ENCODE measurements around the gene RAD51B.

RAD51B gene

DNA sequence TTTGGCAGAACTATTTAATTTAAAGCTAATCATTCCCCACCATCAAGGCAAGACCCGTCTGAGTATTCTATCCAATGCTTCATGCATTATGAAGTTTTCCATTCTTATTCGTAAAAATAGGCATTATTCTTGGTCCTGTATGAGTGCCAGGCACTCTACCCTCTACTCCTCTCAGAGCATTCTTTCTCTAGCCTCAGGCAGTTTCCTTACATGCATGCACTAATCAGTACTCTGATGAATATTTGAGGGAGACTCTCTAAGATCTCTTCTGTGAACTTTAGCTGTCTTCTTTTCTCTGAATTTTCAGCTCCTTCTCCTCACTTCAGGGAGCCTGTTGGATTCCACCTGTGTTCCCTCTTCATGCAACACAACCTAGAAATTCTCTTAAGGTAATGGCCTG lies 334.7 kb downstream of the RAD51B start:
- no peak for DNase-seq

DNA sequence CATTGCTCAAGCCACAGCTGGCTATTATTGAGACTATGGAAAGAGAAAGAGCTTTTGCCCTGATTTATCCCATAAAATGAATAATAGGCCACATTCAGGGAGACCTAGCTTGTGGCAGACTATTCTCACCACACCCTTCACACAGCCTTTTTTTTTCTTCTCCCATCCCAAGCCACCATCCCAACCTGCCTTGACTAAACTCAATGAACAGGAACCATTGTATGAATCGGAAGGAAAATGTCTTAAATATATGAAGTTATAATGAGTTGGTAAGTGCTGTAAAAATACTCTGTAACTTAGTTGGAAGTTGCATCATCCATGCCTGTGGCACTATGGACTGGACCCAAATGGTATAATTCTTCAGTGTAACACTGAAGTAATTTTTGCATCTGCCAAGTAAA lies 338.4 kb downstream of the RAD51B start:
- no peak for DNase-seq

DNA sequence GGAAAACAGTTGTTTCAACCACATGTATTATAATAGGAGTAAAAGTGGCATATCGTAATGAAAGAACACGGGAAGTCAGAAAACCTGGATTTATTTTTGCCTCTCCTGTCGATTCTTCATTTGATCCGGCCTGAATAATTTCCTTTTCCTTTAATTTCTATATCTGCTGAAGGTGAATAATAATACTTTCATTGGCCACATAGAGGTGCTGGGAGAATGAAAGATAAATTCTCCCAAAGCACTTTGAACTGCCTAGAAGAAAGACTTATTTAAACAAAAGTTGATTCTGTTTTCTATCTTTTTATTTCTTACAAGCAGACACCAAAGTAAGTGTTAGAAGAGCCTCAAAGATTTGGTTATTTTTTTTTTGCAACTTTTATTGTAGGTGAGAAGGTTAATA lies 339.1 kb downstream of the RAD51B start:
- DNase-seq, result no peak

DNA sequence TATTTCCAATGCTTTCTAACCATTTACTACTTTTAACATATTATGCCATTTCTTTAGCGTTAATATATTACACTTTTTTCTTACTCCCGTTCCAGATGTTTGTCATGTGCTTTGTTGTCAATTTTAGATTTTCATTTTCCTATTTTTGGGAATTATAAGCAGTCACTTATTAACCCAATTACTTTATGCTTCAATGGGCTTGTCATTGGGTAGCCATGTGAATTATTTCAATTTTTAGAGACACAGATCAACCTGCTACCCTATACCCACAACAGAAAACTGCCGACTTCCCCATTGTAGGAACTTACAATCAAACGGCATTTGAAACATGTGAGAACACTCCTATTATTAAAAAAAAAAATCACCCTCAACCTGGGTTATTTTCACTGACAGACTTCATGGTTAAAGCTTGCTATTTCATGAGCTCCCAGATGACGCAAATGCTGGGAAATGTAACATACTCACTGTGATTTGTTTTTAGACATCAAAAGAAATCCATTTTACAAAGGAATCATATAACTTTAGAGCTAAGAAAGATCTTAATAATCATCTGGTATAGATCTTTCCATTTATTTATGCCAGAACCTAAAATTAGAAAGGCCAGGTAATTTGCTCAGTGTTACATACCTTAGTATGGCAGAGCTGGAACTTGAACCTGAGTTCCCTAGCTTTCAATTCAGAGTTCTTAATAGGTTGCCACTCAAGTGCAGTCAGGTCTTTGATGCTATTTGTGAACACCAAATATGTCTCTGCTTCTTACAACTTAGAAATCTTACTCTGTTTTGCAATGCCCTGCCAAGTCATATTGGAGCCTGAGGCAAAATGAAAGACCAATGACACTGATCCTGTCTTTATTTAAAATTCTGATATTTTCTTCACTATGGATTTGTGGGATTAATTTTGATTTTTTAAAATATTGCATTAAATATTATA lies 340.4 kb downstream of the RAD51B start:
- DNase-seq, result no peak

DNA sequence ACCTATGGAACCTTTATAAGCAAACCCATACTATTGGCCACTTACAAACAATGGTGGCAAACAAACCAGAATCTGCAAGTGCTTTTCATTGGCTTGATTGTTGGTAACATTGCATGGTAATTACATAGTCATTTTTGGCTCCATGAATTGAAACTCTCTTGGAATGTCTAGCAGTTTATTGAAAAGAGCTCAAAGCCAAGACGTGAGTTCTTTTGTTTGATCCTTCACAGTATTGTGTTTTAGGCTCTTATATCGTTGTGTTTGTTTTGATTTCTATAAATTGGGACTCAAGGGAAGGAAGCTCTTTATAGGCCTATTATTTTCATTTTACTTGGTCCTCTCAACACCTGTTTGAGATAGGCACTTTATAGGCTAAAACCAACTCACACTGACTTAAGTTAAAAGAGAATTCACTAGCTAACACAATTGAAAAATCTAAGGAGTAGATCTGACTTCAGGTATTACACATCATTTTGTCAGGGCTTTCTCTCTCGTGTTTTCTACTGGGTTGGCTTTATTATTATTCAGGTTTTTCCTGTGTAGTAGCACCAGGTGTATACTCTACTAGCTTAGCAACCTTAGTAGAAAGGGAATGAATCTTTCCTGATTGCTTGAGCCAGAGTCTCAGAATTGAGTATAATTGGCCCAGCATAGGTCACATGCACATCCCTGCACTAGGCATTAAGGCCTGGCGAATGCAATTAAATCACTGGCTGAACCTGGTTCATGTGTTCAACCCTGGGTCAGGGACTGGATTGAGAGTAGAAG lies 341.4 kb downstream of the RAD51B start:
- no peak for DNase-seq

DNA sequence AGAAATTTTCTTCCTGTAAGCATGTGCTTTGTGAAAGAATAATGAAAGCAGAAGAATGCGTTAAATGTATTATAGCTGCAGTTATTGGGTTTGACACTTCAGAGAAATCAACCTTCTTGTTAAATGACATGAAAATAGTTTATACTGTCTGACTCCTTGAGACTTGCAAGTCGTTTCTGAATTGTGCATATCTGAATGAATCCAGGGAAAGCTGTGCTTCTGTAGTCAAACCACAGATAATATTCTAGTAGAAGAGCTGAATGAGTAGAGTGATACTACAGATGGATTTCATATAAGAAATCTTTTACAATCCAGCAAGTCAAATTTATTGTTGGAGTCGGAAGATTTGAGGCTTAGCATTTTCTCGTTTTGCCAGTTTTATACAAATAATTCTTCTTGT lies 343.3 kb downstream of the RAD51B start:
- DNase-seq, result no peak

DNA sequence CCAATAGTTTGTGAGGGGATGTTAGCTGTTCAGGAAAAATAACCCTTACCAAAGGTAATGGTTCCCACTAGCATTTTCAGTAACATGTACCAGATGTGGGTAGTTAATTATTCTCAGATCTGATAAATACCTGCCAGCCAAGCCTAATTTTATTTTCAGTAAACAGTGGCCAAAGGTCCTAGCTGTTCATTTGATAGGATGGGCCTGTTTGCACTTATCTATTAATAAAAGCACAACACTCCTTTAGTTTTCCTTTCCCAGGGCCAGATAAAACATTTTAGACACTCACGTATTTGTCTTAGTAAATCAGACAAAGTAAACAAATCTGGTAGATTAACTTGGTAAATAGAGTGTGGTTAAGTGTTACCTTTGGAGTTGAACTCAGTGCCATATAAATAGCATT lies 345.1 kb downstream of the RAD51B start:
- no peak for DNase-seq

DNA sequence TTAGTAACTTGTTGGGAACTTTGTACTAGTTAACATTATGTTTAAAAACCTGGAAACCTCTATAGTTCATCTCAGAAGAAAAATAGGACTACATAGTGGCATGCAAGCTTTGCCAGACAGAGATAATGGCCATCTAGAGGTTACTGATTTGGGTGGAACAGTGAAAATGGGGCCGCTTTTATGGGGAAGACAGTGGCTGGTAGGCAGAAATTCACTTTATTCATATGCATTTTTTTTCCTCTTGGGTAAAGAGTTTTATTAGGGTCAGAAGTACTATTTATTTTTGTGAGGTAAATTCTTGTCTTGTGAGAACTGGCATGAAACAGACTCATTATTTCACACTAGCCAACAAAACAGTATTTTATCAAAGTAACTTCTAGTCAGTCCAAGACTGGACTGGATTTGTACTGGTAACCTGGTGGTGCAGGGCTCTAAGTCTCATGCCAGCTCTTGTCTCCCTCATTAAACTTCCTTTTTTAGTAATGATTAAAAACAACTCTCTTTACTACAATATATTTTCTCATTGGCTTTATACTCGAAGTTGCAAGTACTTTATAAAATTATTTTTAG lies 345.8 kb downstream of the RAD51B start:
- no peak for DNase-seq

DNA sequence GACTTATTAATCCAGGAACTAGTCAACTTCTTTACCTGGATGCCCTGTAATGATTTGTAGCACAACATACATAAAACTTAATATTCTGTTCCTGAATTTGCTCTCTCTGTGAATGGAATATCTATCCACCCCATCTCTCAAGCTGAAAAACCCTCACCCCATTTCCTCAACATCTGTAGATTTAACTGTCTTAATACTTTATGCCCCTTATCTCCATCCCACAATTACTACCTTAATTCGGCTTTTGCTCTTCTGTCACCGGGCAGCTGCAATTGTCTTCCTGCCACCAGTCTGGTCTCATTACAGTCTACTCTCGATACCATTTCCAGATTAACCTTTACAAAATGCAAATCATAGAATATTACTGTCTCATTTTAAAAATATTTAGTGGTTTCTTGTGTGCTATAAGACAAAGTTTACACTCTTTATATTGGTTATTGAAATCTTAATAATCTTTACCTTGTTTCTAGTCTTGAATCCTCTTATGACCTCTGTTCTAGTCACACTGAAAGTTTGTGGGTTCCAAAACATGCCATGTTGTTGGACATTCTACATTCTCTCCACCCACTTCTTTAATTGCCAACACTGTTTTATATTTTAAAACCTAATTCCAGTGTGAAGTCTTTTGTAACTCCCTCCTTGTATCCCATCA lies 347.3 kb downstream of the RAD51B start:
- DNase-seq, result no peak

DNA sequence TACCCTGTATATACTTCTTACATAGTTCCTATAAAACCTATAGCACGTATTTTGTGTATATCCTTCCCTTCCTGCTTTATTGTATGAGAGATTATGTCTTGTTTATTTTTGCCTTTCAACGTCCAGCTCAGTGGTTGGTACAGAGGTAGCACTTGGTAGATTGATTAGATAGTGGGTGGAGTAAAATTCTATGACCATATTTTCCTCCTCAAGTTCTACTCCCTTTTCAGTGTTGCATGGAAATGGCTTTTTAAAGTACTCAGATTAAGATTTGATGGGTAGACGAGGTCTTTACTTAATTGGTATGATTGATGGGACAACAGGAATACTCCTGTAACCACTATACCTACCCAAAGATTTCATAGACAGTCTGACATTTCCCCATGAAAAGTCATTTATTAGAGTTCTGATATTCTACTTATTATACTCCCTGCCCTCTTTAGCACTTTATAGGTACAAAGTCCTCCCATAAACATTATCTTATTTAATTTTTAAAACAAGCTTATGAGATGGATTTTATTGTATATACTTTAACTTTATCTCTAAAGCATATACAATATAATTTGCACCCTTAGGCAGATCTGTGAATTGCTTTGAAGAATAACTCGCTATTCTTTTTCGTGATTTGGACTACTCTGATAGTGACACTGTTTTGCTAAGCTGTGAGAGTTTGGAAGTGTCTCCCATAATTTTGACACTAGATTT lies 348.0 kb downstream of the RAD51B start:
- DNase-seq, result no peak

DNA sequence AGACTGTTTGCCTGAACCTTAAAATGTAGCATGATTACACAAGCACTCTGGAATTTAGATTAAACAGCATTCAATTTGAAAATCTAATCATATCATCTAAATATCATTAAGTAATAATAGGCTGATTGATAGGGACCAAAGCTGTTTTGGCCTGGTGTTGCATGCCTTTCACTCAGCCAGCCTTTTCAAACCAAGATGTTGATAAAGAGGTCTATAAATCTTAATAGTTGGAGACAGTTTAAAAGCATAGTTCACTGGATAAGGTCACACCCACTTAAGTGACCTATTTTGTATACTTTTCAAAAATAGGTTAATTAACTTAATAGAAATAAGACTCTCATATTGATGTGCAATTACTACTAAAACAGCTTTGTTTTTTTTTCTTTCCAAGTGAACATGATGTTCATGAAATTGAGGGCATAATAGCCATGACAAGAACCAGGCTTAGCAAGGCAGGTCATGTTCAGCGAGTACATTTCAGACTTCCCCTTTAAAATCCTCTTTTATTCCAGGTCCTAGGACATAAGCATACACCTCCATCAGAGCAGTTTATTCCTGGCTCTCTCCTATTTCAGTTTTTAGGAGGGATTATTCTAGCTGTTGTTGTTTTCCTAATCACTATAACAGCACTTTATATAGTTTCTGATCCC lies 349.0 kb downstream of the RAD51B start:
- DNase-seq, result no peak

DNA sequence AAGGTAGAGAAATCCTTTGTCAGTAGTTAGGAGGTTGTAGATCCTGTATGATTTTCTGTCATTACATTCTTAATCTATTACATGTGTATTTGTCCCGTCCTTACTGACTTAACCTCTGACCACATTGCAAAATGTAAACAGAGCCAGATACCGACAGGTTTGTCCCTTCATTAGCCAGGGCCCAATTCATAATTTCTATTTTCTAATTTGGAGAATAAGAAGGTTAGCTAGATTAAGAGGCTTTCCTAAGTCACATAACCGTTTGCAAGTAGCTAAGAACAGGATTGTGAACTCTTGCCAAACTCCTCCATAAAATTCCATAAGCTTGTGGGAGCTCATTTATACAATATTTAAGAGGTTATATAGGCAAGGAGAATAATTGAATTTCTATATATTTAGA lies 352.6 kb downstream of the RAD51B start:
- DNase-seq, result no peak

DNA sequence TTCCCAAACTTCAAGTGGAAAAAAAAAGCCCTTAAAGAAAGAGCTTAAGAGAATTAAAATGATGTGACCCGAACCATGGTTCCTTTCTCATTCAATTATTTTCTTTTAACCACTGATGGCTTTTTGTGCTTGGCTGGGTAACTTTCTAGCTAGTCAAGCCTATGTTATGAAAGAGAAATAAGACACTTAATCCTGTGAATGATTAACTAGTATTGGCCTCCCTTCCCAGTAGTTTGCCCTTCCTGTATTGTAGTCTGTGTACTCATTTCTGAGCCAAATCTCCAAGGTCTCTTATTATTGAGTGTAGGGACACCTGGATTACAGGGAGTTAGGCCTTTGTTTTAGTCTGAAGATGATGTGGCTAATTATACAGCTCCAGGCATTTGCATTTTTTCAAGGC lies 353.0 kb downstream of the RAD51B start:
- DNase-seq, result no peak

DNA sequence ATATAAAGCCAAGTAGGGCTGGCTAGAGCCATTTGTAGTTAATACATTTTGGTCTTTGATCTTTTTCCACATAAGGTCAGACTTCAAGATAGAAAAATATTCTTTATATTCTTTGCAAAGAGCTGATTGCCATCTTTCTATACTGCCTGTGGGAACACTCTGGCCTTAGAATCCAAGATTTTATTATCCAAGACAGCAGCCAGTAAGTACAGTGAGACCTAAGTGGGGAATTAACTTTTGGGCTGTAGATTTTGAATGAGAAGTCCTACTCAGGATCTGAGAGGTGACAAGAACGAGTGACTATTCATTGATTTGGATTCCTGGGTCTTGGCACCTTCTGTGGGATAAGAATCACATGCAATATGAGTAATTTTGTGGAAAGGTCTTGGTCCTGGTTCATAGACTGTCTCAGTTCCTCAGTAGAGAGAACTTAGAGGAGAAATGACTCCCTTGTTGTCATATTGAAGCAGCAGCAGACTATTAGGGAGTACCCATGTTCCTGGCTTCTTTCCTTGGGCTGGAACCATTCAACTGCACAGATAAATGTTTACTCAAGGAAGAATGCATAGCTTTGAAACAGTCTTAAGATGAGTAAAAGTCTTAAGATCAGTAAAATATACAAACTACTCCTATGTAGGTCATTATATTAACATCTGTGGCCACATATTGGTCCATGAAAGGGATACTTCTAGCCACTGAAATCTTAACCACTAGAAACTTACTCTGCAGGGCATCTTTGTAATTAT lies 353.8 kb downstream of the RAD51B start:
- no peak for DNase-seq

DNA sequence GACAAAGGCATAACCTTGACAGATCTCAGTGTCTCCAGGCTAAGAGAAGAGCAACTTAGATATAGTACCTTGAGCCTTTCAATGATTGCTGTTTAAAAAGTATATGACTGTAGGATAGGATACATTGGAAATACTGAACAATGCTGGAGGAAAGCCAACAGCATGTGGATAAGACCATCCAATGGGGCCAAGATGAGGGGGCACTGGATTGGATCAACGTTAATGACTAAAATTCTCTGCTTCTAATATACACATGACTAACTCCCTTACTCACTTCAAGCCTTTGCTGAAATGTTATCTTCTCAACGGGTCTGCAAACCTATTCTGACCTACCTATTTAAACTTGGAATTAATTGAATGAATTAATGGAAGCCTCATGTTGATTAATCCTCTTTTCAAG lies 354.9 kb downstream of the RAD51B start:
- no peak for DNase-seq

DNA sequence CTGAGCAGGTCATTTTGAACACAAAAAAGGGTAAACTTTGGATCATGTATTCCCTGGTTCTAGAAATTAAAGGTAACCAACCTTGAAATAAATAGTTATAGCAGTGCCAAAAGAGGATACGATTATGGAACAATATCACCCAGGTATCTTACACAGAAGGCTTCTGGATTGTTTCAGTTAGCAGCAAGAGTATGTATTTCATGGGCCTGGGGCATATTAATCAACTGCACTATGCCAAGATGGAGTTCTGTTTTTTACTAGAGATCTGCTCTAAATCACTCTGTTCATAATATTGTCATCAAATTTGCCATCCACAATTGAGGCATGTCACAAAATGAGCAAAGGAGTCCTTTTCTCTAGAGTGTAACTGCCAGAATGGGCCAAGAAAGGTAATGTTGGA lies 357.1 kb downstream of the RAD51B start:
- no peak for DNase-seq

DNA sequence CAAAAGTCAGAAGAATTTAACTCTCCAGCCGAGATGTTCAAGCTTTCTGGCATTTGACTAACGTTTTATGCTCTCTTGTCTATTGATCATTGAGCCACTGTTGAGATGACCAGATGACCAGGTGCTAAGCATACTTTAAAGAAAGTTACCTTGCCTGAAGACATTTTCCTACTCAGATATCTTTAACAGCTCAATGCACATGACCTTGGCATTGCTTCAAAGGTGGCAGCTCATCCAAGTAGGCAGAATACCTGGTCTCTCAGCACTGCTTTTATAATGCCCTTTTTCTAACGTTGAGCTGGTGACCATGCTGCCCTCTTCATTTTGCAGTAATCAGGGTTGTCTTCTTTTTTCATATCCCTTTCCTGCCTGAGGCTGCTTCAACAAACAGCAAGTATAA lies 358.1 kb downstream of the RAD51B start:
- DNase-seq, result no peak

DNA sequence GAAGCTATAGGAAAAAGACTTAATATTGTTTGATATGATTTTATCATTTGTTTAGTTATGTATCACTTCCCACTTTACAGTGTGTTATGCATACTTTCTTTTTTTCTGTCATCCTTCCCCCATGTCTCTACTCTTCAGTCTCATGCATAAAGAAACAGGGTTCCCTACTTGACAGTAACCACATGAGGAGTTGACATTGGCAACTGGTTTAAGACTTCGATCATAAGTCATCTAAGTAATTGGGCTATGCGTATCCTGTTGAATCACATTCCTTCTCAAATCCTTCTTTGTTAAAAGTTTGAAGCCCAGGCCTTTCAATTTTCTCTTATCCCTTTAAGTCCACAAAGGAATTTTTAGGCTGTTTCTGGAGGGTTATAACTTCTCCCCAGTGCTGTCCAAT lies 358.7 kb downstream of the RAD51B start:
- no peak for DNase-seq

DNA sequence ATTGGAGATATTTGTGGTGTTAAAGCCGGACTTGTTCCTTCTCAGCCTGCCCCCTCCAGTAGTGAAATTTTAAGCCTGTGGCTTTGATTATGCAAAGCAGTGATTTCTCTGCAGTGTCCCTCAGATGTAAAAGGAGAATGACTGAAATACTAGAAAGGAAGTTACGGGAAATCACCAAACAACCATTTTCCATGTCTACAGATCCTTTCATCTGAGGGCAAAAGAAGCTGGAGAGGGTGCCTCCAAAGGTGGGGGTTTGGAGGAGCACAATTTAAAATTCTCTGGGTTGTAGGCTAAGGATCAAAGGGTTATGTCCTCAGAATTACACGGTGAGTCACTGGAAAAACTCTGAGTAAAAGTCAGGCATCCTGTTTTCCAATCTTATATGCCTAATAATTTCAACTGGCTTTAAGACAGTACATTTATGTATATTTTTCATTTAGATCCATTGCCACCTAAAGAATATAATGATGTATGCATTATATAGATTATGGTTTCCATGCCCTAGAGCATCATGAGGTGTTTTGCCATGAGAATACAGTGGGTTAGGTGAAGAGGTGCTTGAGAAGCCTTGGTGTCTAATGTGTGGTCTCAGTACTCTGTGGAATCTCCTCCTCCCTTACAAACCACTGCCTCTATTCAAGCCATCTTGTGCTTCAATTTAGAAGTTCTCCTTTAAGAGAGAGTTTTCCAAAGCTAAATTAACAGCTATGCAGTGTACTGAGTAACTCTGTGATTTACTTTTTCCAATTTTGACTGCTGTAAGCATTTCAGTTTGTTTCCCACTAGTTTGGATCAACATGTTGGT lies 362.1 kb downstream of the RAD51B start:
- no peak for DNase-seq

DNA sequence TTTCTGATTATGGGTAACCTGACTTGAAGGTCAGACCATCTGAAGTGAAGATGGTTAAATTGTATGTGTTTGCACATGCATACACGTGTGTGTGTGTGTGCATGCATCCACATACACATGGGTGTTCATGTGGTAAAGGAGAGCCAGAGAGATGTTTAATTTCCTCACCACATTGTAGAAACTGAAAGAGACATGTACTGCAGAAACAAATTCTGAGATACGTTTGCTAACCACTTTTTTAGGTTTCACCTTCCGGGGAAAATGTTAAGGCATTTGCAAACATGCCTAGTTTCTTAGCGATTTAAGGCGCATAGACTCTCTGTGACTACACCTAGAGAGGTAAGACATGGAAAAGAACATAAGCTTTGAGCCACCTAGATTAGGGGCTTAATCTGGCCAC lies 362.9 kb downstream of the RAD51B start:
- no peak for DNase-seq
